ENCODE data around the gene OXT.

DNA sequence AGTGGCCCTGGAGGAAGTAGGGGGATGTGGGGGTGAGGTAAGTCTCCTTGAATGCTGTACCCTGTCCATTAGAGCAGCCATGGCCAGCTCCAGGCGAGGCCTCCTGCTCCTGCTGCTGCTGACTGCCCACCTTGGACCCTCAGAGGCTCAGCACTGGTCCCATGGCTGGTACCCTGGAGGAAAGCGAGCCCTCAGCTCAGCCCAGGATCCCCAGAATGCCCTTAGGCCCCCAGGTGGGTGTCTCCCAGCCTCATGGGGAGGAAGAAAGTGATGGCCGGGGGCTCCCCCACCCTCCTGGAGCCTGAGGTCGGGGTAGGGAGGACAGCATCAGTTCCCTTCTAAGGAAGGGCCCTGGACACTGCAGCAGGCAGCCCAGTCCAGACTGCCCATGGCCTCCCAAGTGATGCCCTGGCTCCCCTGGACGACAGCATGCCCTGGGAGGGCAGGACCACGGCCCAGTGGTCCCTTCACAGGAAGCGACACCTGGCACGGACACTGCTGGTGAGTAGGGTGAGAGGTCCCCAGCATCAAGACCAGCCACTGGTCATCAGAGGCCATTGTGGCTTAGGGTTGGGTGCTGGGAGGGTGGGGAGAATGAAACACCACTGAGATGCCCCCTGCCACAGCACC lies 27.0 kb upstream of the OXT start:
- TF ChIP-seq, protein P1, sequence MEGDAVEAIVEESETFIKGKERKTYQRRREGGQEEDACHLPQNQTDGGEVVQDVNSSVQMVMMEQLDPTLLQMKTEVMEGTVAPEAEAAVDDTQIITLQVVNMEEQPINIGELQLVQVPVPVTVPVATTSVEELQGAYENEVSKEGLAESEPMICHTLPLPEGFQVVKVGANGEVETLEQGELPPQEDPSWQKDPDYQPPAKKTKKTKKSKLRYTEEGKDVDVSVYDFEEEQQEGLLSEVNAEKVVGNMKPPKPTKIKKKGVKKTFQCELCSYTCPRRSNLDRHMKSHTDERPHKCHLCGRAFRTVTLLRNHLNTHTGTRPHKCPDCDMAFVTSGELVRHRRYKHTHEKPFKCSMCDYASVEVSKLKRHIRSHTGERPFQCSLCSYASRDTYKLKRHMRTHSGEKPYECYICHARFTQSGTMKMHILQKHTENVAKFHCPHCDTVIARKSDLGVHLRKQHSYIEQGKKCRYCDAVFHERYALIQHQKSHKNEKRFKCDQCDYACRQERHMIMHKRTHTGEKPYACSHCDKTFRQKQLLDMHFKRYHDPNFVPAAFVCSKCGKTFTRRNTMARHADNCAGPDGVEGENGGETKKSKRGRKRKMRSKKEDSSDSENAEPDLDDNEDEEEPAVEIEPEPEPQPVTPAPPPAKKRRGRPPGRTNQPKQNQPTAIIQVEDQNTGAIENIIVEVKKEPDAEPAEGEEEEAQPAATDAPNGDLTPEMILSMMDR (IDR thresholded peaks at IDR 0.05): no peak
- no peak for TF ChIP-seq POLR2A (IDR thresholded peaks at IDR 0.05)
